Lower leg skin (tissue), 3 donors: ENCODE results near the gene DPYD.

Source experiments
- CTCF ChIP-seq, 3 donors: fragments of 450-650 bp; IDR thresholded peaks; one replicate each; pipeline ENCODE4 v1.5.1; 2016; ENCODE audit warnings: antibody characterized with exemption in 3 of 3, mild to moderate bottlenecking in 3 of 3, moderate library complexity in 2 of 3
- POLR2A ChIP-seq, 2 donors: fragments of 450-650 bp; IDR thresholded peaks; one replicate each; pipeline ENCODE4 v1.6.1; 2016 to 2017; ENCODE audit warnings: antibody characterized with exemption in 2 of 2, mild to moderate bottlenecking in 1 of 2, moderate library complexity in 1 of 2

GRCh38 chr1:97551113-97551512, 369.7 kb downstream of the DPYD start:
- TF ChIP-seq CTCF (IDR thresholded peaks at IDR 0.05) (no peak), POLR2A (IDR thresholded peaks at IDR 0.05) (no peak)
